H1 (cell line): ENCODE data around the gene ZHX3.

Experiments
- ATF2 ChIP-seq: IDR thresholded peaks from 2 replicates; pipeline ENCODE4 v1.6.1; 2012; ENCODE audit warnings: low read length, inconsistent platforms
- BCL11A ChIP-seq, 2 experiments: IDR thresholded peaks; one replicate each; pipeline ENCODE4 v1.6.1; 2011; ENCODE audit warnings: low read depth in 2 of 2, low read length in 2 of 2, mild to moderate bottlenecking in 2 of 2
- CEBPB ChIP-seq: IDR thresholded peaks from 2 replicates; pipeline ENCODE4 v1.6.1; 2012; ENCODE audit warnings: low read depth, low read length
- CHD2 ChIP-seq: IDR thresholded peaks from 2 replicates; pipeline ENCODE4 v1.6.1; 2012; ENCODE audit warnings: low read length, improper control_type of control experiment
- CTCF ChIP-seq, 3 experiments: IDR thresholded peaks; 1 replicate in 2 of 3; 2 replicates in 1 of 3; pipeline versions ENCODE4 v1.5.1 to v1.6.1; 2011; ENCODE audit warnings: low read length in 3 of 3, mild to moderate bottlenecking in 3 of 3, inconsistent platforms in 2 of 3, low read depth in 1 of 3, moderate library complexity in 1 of 3; ENCODE audit not compliant: insufficient read depth in 1 of 3; ENCODE audit errors: control extremely low read depth in 1 of 3
- E2F6 ChIP-seq: IDR thresholded peaks from 2 replicates; pipeline ENCODE4 v1.6.1; 2012; ENCODE audit warnings: inconsistent platforms
- EP300 ChIP-seq, 2 experiments: IDR thresholded peaks; 1 replicate in 1 of 2; 2 replicates in 1 of 2; pipeline ENCODE4 v1.6.1; 2011 to 2012; ENCODE audit warnings: low read depth in 2 of 2, low read length in 2 of 2, mild to moderate bottlenecking in 2 of 2, borderline replicate concordance in 1 of 2, inconsistent platforms in 1 of 2, moderate library complexity in 1 of 2
- EZH2 ChIP-seq: fragments of 200-600 bp; sonication (generic); IDR thresholded peaks from 2 replicates; pipeline ENCODE4 v1.7.1; 2012; ENCODE audit warnings: low read depth, mild to moderate bottlenecking, moderate library complexity, low read length, inconsistent platforms; ENCODE audit not compliant: severe bottlenecking
- MAX ChIP-seq: IDR thresholded peaks from 2 replicates; pipeline ENCODE4 v1.6.1; 2012; ENCODE audit warnings: inconsistent platforms
- POLR2A ChIP-seq, 2 experiments: IDR thresholded peaks; 1 replicate in 1 of 2; 2 replicates in 1 of 2; pipeline ENCODE4 v1.6.1; 2011; ENCODE audit warnings: low read depth in 2 of 2, low read length in 2 of 2, mild to moderate bottlenecking in 2 of 2; ENCODE audit errors: control extremely low read depth in 1 of 2
- RAD21 ChIP-seq, 2 experiments: IDR thresholded peaks in 1 of 2; conservative IDR thresholded peaks in 1 of 2; 2 replicates each; pipeline ENCODE4 v1.6.1; 2011; ENCODE audit warnings: low read depth in 2 of 2, low read length in 2 of 2, improper control_type of control experiment in 1 of 2, inconsistent platforms in 1 of 2, mild to moderate bottlenecking in 1 of 2, moderate library complexity in 1 of 2
- SIN3A ChIP-seq, 2 experiments: IDR thresholded peaks in 1 of 2; conservative IDR thresholded peaks in 1 of 2; 2 replicates each; pipeline ENCODE4 v1.6.1; 2011 to 2012; ENCODE audit warnings: low read length in 2 of 2, improper control_type of control experiment in 1 of 2, low read depth in 1 of 2, mild to moderate bottlenecking in 1 of 2
- SP2 ChIP-seq: IDR thresholded peaks from 2 replicates; pipeline ENCODE4 v1.6.1; 2012; ENCODE audit warnings: mild to moderate bottlenecking, low read length, inconsistent platforms

- no peak for TF ChIP-seq CTCF (IDR thresholded peaks at IDR 0.05; ENCODE audit: control extremely low read depth in 1 of 3, insufficient read depth in 1 of 3, low read depth in 1 of 3, low read length in 3 of 3)
- TF ChIP-seq POLR2A (IDR thresholded peaks at IDR 0.05; ENCODE audit: control extremely low read depth in 1 of 2, low read depth in 2 of 2, low read length in 2 of 2) = no peak
- no peak for TF ChIP-seq E2F6
- no peak for TF ChIP-seq MAX
- no peak for TF ChIP-seq RAD21 (IDR thresholded peaks at IDR 0.05 in 1 of 2, conservative IDR thresholded peaks at IDR 0.05 in 1 of 2; ENCODE audit: low read depth in 2 of 2, low read length in 2 of 2)
- TF ChIP-seq ATF2 = no peak
- TF ChIP-seq CEBPB = no peak
- TF ChIP-seq BCL11A (IDR thresholded peaks at IDR 0.05; ENCODE audit: low read depth in 2 of 2, low read length in 2 of 2) = no peak
- TF ChIP-seq EZH2 = no peak
- TF ChIP-seq CHD2 = no peak
- TF ChIP-seq EP300 (IDR thresholded peaks at IDR 0.05; ENCODE audit: borderline replicate concordance in 1 of 2, low read depth in 2 of 2, low read length in 2 of 2) = no peak
- no peak for TF ChIP-seq SP2
- no peak for TF ChIP-seq SIN3A (conservative IDR thresholded peaks at IDR 0.05 in 1 of 2, IDR thresholded peaks at IDR 0.05 in 1 of 2; ENCODE audit: low read depth in 1 of 2, low read length in 2 of 2)
These were observed 30.2 kb upstream of the ZHX3 start for GRCh38 chr20:41347523-41348429.
